Measurements from ENCODE around the gene FUT1. TPM values are rescaled to one million over a fixed set of nuclear protein-coding genes. Genes with fewer than 3 reads are reported as not detected.

Gene FUT1
- total RNA-seq, 1 experiment from 2014 or later = not detected

GRCh38 chr19:48741129-48741999 is 11.1 kb downstream of the FUT1 start:
- DNase-seq (ENCODE audit: low read depth) = peak; percentile 41

GRCh38 chr19:48740164-48740972 is 12.1 kb downstream of the FUT1 start, which contains the start of gene RASIP1:
Gene RASIP1, minus strand, starts transcription at chr19:48740610. Its CDS starts 328 bp downstream, at chr19:48740282.
- DNase-seq (ENCODE audit: low read depth) = no peak

GRCh38 chr19:48739404-48740163 is 12.9 kb downstream of the FUT1 start:
- no peak for DNase-seq (ENCODE audit: low read depth)

GRCh38 chr19:48738557-48739403 is 13.7 kb downstream of the FUT1 start:
- peak; percentile 94 for DNase-seq (ENCODE audit: low read depth)

- no peak for DNase-seq (ENCODE audit: low read depth)
These were observed 15.0 kb downstream of the FUT1 start for GRCh38 chr19:48737360-48737998.

- no peak for DNase-seq (ENCODE audit: low read depth)
These were observed 17.3 kb downstream of the FUT1 start for GRCh38 chr19:48735031-48735615.

GRCh38 chr19:48734625-48735024 is 17.8 kb downstream of the FUT1 start:
- DNase-seq (ENCODE audit: low read depth) = no peak

- DNase-seq (ENCODE audit: low read depth) = no peak
These were observed 21.0 kb downstream of the FUT1 start for GRCh38 chr19:48731452-48731851.

- no peak for DNase-seq (ENCODE audit: low read depth)
These were observed 23.4 kb downstream of the FUT1 start for GRCh38 chr19:48728911-48729664.

GRCh38 chr19:48726556-48726955 is 25.9 kb downstream of the FUT1 start:
- no peak for DNase-seq (ENCODE audit: low read depth)

GRCh38 chr19:48724796-48725753 is 27.4 kb downstream of the FUT1 start:
- DNase-seq (ENCODE audit: low read depth) = peak; percentile 83

- no peak for DNase-seq (ENCODE audit: low read depth)
These were observed 30.2 kb downstream of the FUT1 start for GRCh38 chr19:48722196-48722708.

- DNase-seq (ENCODE audit: low read depth) = peak; percentile 99
These were observed 31.7 kb downstream of the FUT1 start for GRCh38 chr19:48720613-48721296.

- no peak for DNase-seq (ENCODE audit: low read depth)
These were observed 32.2 kb downstream of the FUT1 start for GRCh38 chr19:48720251-48720612.

GRCh38 chr19:48719263-48720171 is 32.9 kb downstream of the FUT1 start, which contains the start of gene MAMSTR:
Gene MAMSTR, minus strand, starts transcription at chr19:48719725. Its CDS starts 694 bp downstream, at chr19:48719031.
- DNase-seq (ENCODE audit: low read depth) = no peak

GRCh38 chr19:48718711-48719231 is 33.7 kb downstream of the FUT1 start:
- no peak for DNase-seq (ENCODE audit: low read depth)

Measured in Daoy (cell line).